Left renal pelvis (tissue), 4 donors: ENCODE data around the gene ATP6V1B1. TPM values are rescaled to one million over a fixed set of nuclear protein-coding genes. Genes with fewer than 3 reads are reported as not detected.
"Not testable (repeated sequence)": the region's sequence is repeated elsewhere in the genome, so short reads cannot be mapped to it uniquely, and the experiment has no call there.

Source experiments
- DNase-seq, 4 donors: peaks; one replicate each; pipeline ENCODE4 v3.0.0-alpha.2; 2013; ENCODE audit warnings: low read depth in 4 of 4, low spot score in 3 of 4
- polyA plus RNA-seq, 4 donors: library from polyadenylated mRNA; unstranded; fragments of 120-200 nt; gene quantifications; one replicate each; pipeline ENCODE4 v1.2.1, GENCODE V29; 2013; ENCODE audit not compliant: insufficient read length in 4 of 4

ATP6V1B1 gene
- polyA plus RNA-seq, 4 donors = 1.5 to 80.6 (median 64.2) TPM

DNA sequence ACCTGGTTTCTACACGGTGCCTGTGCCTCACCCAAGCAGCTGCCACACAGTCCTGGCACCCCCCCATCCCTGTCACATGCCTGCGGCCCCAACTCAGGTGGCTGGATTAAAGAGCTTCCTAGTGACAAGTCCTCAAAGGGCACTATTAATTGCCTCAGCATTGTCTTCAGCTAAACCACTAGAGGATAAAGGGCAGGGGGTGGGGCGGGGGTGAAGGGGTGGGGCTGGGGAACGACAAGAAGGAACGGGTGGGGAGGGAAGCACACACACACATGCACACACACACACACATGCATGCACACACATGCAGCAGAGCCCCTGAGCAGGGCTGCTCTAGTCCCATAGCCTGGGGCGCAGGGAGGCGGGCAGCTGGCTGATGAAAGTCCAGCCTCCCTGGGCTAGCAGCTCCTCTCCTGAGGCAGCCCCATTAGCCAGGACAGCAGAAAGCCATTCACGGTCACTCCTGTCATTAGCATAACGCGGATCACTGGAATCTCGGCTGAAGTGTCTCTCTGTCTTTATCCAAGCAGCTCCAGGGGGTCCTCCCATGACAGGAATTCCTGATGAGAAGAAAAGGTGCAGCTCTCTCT, 66.4 kb downstream of the ATP6V1B1 start:
- DNase-seq = no peak

GRCh38 chr2:71003396-71003795, 67.7 kb downstream of the ATP6V1B1 start:
- no peak for DNase-seq

GRCh38 chr2:71003966-71004755, 68.5 kb downstream of the ATP6V1B1 start:
- no peak for DNase-seq

DNA sequence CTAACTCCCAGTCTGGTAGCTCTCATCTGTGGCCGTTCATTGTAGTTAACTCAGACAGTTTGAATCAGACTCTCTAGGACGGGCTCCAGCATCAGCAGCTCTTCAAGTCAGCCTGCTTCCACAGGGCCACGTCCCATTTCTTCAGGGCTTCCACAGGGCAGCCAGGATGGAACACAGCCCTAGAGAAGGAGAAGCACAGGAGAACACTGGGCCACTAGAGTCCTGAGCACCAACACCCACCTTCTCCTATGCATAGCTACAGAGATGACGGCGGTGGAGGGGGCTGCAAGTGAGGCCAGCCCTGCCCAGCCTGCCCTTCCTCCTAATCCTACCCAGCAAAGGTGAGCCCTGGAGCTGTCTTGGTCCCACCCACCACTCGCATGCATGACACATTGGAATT, 69.2 kb downstream of the ATP6V1B1 start:
- no peak for DNase-seq

DNA sequence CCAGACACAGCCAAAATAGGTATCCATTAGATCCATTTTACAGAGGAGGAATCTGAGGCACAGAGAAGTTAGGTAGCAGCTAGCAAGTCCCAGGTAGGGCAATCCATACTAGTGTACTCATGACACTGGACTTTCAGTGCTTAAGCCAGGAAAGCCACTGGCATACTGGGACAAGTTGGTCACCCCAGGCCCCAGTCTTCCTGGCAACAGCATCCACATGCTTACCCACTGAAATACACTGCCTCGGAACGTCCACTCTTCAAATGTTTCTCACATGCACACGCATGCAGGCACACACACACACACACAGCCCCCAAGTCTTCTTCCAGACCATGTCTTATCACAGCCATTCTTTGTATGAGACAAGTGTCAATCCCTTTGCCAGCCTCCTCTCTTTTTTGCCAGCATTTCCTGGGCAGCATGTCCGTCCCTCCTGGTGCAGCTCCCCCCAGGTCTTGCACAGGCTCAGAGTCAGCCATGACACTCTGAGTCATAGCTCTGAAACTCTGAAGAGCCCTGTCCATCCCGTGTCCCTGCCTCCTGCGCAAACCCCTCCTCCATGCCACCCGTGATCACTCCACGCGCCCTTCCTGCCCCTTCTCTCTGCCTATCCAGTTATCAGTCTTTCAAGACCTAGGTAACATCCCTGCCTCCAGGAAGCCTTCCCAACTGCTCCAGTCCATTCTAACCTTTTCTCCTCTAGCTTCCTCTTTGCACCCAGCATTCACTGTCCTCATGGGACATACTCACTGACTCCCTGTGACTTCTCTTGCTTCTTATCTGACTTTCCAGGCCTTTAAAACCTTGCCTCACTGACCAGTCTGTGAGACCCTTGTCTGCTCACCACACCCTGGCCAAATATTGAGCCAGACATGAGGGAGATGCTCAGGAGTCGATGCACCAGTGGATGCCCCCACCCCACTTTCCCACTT, 69.8 kb downstream of the ATP6V1B1 start:
- no peak for DNase-seq

- no peak for DNase-seq
These were observed 70.6 kb downstream of the ATP6V1B1 start for GRCh38 chr2:71006323-71006722.

DNA sequence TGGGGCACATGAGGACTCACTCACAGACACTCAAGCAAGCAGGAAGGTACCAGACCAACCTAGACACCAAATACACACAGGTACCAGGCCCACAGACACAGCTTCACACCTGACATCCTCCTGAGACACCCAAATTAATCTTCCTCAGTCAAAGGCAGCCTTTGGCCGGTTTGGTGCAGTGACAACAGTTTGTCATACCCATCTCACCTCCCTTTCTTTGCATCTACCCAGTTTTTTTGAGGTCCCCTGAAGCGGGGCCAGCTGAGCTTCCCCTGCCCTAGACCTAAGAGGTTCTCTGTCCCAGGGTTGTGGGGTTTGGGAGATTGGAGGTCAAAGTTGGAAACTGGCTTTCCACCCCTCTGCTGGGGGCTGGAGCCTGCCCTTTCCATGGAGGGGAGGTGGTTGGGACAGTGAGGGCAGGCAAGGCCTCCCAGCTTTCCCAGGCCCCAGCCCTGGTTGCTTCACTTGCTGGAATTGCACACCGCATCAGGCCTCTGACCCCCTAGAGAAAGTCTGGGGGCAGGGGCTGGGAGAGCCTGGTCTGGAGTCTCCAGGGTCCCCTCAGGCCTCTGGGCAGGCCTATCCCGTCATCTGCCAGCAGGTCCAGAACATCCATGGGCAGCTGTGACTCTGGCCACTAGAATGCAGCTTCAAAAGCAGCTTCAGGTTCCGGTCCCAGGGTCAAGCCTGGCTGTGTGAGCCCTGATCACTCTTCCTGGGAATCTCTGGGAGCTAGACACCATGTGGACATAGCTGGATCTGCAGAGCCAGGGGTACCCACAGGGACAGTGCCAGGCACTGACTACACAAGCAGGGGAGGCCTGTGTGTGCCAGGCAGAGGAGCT, 71.5 kb downstream of the ATP6V1B1 start:
- DNase-seq = no peak

DNA sequence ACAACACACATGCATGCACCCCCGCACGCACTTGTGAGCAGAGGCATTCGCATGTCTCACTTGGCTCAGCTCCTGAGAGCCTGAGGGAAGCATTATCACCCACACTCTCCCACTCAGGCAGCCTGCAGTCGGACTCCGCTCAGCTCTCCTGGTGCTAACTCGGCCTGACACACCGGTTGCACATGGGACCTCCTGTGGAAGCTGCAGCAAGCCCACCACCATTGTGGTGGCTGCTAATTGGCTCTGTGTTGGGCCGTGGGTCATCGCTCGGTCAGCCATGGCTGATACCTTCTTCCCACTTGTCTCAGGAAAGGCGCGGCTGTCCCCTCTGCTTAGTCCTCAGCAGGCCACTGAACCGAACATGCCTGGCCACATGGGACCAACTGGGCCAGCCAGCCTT, 72.6 kb downstream of the ATP6V1B1 start:
- no peak for DNase-seq

- DNase-seq = not testable (repeated sequence)
These were observed 76.1 kb downstream of the ATP6V1B1 start for GRCh38 chr2:71011786-71012185.

Other genes starting within 250 kb of the ATP6V1B1 start
- 1 to 10 TPM; 3.7 to 6.3 (median 6.0) TPM for gene ADD2, start 167.7 kb upstream of the ATP6V1B1 start, polyA plus RNA-seq
- not detected for gene FIGLA, start 145.3 kb upstream of the ATP6V1B1 start, polyA plus RNA-seq
- gene CLEC4F, start 115.3 kb upstream of the ATP6V1B1 start, polyA plus RNA-seq = under 1 TPM in 3 of 4 donors, not detected in 1; 0.07 to 0.15 (median 0.09) TPM
- gene CD207, start 100.1 kb upstream of the ATP6V1B1 start, polyA plus RNA-seq = under 1 TPM in 3 of 4 donors, not detected in 1; 0.09 to 0.14 (median 0.10) TPM
- gene VAX2, start 35.3 kb upstream of the ATP6V1B1 start, polyA plus RNA-seq = 1 to 10 TPM in 1 of 4 donors, under 1 TPM in 1, not detected in 2; 0.75 to 1.6 TPM
- 1 to 10 TPM; 1.0 to 1.8 (median 1.3) TPM for gene ANKRD53, start 42.7 kb downstream of the ATP6V1B1 start, polyA plus RNA-seq
- 10 to 100 TPM; 50.2 to 64.0 (median 53.8) TPM for gene TEX261, start 59.0 kb downstream of the ATP6V1B1 start, polyA plus RNA-seq
- 100 to 1,000 TPM in 1 of 4 donors, 10 to 100 TPM in 3; 70.0 to 106 (median 84.9) TPM for gene NAGK, start 132.7 kb downstream of the ATP6V1B1 start, polyA plus RNA-seq
- gene MCEE, start 194.3 kb downstream of the ATP6V1B1 start, polyA plus RNA-seq = 10 to 100 TPM; 22.3 to 25.5 (median 22.7) TPM
- 10 to 100 TPM; 42.6 to 55.5 (median 46.5) TPM for gene MPHOSPH10, start 194.7 kb downstream of the ATP6V1B1 start, polyA plus RNA-seq